Osteocyte (in vitro differentiated cells): Measurements from ENCODE around the gene ARF5. TPM values are rescaled to one million over a fixed set of nuclear protein-coding genes. Genes with fewer than 3 reads are reported as not detected.

Source experiments
- DNase-seq: peaks from one replicate; pipeline ENCODE4 v3.0.0; 2021; ENCODE audit warnings: mixed read lengths; ENCODE audit not compliant: unreplicated experiment; ENCODE audit errors: extremely low spot score
- H3K27ac Mint-ChIP-seq: one replicate; pipeline ENCODE4 v1.8.0; 2021; ENCODE audit warnings: mild to moderate bottlenecking, mixed read lengths; ENCODE audit not compliant: unreplicated experiment
- H3K27me3 Mint-ChIP-seq: one replicate; pipeline ENCODE4 v1.8.0; 2021; ENCODE audit warnings: mixed read lengths; ENCODE audit not compliant: unreplicated experiment
- H3K36me3 Mint-ChIP-seq: one replicate; pipeline ENCODE4 v1.8.0; 2021; ENCODE audit warnings: mixed read lengths; ENCODE audit not compliant: unreplicated experiment
- H3K4me1 Mint-ChIP-seq: one replicate; pipeline ENCODE4 v1.8.0; 2021; ENCODE audit warnings: mixed read lengths; ENCODE audit not compliant: unreplicated experiment
- H3K4me3 Mint-ChIP-seq: one replicate; pipeline ENCODE4 v1.8.0; 2021; ENCODE audit warnings: mild to moderate bottlenecking, moderate library complexity, mixed read lengths; ENCODE audit not compliant: unreplicated experiment
- H3K9me3 Mint-ChIP-seq: one replicate; pipeline ENCODE4 v1.8.0; 2021; ENCODE audit warnings: mixed read lengths; ENCODE audit not compliant: unreplicated experiment
- total RNA-seq: library from RNA; stranded (reverse); gene quantifications from 2 replicates; pipeline ENCODE4 v1.2.1, GENCODE V29; 2021
- TF ChIP-seq, protein P1 (sequence below): fragments of 200-600 bp; sonication (generic); IDR thresholded peaks from 2 replicates; pipeline ENCODE4 v1.5.0; 2021; ENCODE audit warnings: antibody characterized with exemption, mild to moderate bottlenecking, moderate library complexity

The ARF5 gene
- total RNA-seq, 1 donor from 2014 or later = 191 TPM

DNA sequence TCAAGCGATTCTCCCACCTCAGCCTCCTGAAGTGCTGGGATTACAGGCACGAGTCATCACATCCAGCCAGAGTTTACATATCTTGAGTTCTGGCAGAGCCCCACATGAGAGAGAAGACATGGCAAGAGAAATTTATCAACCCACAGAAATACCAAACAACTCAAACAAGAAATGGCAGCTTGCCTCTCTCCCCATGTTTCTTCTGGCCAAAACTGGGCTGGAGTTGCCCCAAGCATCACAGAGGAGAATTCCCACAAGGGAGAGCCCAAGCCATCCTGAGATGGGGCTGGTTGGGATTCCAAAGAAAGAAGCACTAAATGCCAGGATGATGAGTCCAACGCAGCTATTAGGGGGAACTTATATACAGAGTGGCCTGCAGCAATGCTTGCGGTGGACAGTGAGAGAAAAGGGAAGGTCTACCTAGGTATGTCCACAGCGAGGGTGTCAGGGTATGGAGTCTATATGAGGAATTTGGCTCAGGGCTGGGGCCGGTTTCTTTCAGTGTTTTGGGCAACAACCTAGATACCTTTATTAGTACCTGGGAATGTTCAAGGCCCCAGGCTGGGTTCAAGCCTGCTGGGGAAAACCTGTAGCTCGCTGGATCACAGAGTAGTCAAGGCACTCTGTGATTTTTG is 44.2 kb downstream of the ARF5 start:
- DNase-seq = no peak
- peaks cover 13% of the 10 kb centered on the region for H3K27me3 Mint-ChIP-seq
- H3K4me3 Mint-ChIP-seq = no peak overlapping the region
- no peak overlapping the region for H3K27ac Mint-ChIP-seq
- H3K36me3 Mint-ChIP-seq = no peaks in the 10 kb centered on the region
- TF ChIP-seq, protein P1, sequence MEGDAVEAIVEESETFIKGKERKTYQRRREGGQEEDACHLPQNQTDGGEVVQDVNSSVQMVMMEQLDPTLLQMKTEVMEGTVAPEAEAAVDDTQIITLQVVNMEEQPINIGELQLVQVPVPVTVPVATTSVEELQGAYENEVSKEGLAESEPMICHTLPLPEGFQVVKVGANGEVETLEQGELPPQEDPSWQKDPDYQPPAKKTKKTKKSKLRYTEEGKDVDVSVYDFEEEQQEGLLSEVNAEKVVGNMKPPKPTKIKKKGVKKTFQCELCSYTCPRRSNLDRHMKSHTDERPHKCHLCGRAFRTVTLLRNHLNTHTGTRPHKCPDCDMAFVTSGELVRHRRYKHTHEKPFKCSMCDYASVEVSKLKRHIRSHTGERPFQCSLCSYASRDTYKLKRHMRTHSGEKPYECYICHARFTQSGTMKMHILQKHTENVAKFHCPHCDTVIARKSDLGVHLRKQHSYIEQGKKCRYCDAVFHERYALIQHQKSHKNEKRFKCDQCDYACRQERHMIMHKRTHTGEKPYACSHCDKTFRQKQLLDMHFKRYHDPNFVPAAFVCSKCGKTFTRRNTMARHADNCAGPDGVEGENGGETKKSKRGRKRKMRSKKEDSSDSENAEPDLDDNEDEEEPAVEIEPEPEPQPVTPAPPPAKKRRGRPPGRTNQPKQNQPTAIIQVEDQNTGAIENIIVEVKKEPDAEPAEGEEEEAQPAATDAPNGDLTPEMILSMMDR = no peak
- H3K9me3 Mint-ChIP-seq = no peaks in the 10 kb centered on the region
- H3K4me1 Mint-ChIP-seq = peaks cover 4% of the 10 kb centered on the region

DNA sequence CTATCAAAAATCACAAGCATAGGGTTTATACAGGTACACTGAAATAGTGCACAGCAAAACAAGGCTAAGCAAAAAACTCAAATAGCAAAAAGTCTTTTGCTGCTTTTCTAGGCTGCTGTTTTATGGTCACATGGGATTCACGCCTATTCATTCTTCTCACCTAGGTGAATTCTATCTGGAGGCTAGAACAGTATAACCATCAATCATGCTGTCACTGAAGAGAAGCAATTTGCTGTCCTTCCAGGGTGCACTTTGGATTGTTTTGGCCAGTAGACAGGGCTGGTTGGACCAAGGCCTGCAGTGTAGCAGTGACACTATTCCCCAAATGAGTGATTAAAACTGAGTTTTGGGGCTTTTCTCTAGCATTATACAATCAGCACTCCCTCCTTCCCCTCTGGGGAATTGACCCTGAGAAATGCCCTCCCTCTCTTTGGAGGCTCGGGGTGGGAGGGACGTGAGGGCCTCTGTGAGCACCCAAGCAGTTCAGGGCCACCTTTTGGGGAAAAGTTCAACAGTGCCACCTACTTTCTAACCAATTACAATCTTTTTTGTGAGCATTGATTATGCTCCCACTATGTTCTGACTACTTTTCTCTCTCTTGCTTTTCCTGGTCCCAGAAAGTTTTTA is 47.6 kb downstream of the ARF5 start:
- TF ChIP-seq, protein P1 = no peak
- no peaks in the 10 kb centered on the region for H3K36me3 Mint-ChIP-seq
- DNase-seq = no peak
- no peaks in the 10 kb centered on the region for H3K9me3 Mint-ChIP-seq
- H3K27me3 Mint-ChIP-seq = peaks cover 2% of the 10 kb centered on the region
- no peak overlapping the region for H3K4me3 Mint-ChIP-seq
- H3K27ac Mint-ChIP-seq = no peak overlapping the region
- peaks cover 6% of the 10 kb centered on the region for H3K4me1 Mint-ChIP-seq

DNA sequence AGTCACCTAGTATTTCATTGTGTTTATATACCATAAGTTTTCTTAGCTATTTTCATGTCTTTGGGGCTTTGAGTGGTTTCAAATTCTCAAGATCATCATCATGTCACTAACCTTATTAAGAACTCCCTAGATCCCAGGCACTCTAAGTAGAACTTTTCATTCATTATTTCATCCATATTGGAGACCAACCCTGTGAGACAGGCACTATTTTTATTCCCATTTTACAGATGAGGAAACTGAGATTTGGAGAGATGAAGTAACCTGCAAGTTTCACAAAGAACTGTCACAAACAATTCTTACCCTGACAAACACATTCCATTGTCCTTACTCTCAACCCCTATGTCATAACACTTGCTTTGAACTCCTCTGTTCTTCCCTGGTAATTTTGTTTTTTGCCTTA is 50.0 kb downstream of the ARF5 start:
- Mint-ChIP-seq H3K27me3 (peaks cover 2% of the 10 kb centered on the region), H3K36me3 (no peaks in the 10 kb centered on the region), H3K4me3 (no peak overlapping the region), H3K4me1 (peaks cover 15% of the 10 kb centered on the region), H3K9me3 (no peaks in the 10 kb centered on the region), H3K27ac (no peak overlapping the region)
- TF ChIP-seq, protein P1 = no peak
- no peak for DNase-seq

Other genes with a start within 250 kb of the ARF5 start
- 26.8 and 27.7 TPM in 2 replicates for gene ZNF800, start 195.7 kb upstream of the ARF5 start, total RNA-seq
- gene GCC1, start 2.8 kb upstream of the ARF5 start, total RNA-seq = 20.2 and 20.7 TPM in 2 replicates
- gene FSCN3, start 5.3 kb downstream of the ARF5 start, total RNA-seq = 0.91 and 1.2 TPM in 2 replicates
- gene PAX4, start 29.7 kb downstream of the ARF5 start, total RNA-seq = not detected in 2 replicates
- gene SND1, start 63.8 kb downstream of the ARF5 start, total RNA-seq = 227 and 229 TPM in 2 replicates